K562 (cell line): Measurements from ENCODE around the gene NDUFA3. TPM values are rescaled to one million over a fixed set of nuclear protein-coding genes. Genes with fewer than 3 reads are reported as not detected.

Experiments
- ARHGAP35 ChIP-seq: fragments of 450-650 bp; IDR thresholded peaks from 2 replicates; pipeline ENCODE4 v1.6.1; 2018; ENCODE audit not compliant: partially characterized antibody
- BRD4 ChIP-seq: fragments of 200-600 bp; sonication (generic); IDR thresholded peaks from 2 replicates; pipeline ENCODE4 v1.6.1; 2017; ENCODE audit warnings: inconsistent platforms
- BRD9 ChIP-seq: fragments of 450-650 bp; IDR thresholded peaks from 2 replicates; pipeline ENCODE4 v1.6.1; 2018; ENCODE audit warnings: low read depth; ENCODE audit not compliant: partially characterized antibody
- CXXC5 ChIP-seq: fragments of 250-450 bp; sonication (Bioruptor Pico); IDR thresholded peaks from 2 replicates; pipeline ENCODE4 v1.8.0; 2022; ENCODE audit warnings: inconsistent platforms, mild to moderate bottlenecking, moderate library complexity
- ELF4 ChIP-seq: fragments of 450-650 bp; formaldehyde crosslinking; IDR thresholded peaks from 2 replicates; pipeline ENCODE4 v1.4.0; 2022; ENCODE audit warnings: missing genetic modification characterization
- GABPA ChIP-seq: fragments of 200-800 bp; sonication (Bioruptor generic); conservative IDR thresholded peaks from 2 replicates; pipeline ENCODE4 v1.6.1; 2016; ENCODE audit warnings: low read depth, missing genetic modification characterization, missing compliant biosample characterization
- HLTF ChIP-seq: fragments of 450-650 bp; IDR thresholded peaks from 2 replicates; pipeline ENCODE4 v1.6.1; 2016
- IFI16 ChIP-seq: fragments of 250-450 bp; sonication (Bioruptor Pico); IDR thresholded peaks from 2 replicates; pipeline ENCODE4 v2.1.2; 2022; ENCODE audit warnings: mild to moderate bottlenecking, inconsistent platforms
- IRF2 ChIP-seq: sonication (generic); formaldehyde crosslinking; IDR thresholded peaks from 2 replicates; pipeline ENCODE4 v1.8.1; 2022; ENCODE audit warnings: mild to moderate bottlenecking, missing genetic modification reagents
- KLF16 ChIP-seq: IDR thresholded peaks from 2 replicates; pipeline ENCODE4 v1.6.1; 2016; ENCODE audit warnings: antibody characterized with exemption
- MAFG ChIP-seq: fragments of 450-650 bp; conservative IDR thresholded peaks from 2 replicates; pipeline ENCODE4 v1.6.1; 2016; ENCODE audit warnings: missing genetic modification characterization, missing compliant biosample characterization
- MAZ ChIP-seq, 2 experiments: fragments of 450-650 bp in 1 of 2; sonication (generic) in 1 of 2; formaldehyde crosslinking; IDR thresholded peaks in 1 of 2; conservative IDR thresholded peaks in 1 of 2; 2 replicates each; pipeline versions ENCODE4 v1.4.0 to v1.5.0; 2020; ENCODE audit warnings: mild to moderate bottlenecking in 1 of 2, missing genetic modification reagents in 1 of 2
- MYC ChIP-seq, 2 experiments: fragments of 250-450 bp in 1 of 2; sonication (Bioruptor Pico) in 1 of 2; IDR thresholded peaks; 2 replicates each; pipeline versions ENCODE4 v1.5.1 to v1.6.1; 2012 to 2021; ENCODE audit warnings: low read depth in 2 of 2, borderline replicate concordance in 1 of 2, improper control_type of control experiment in 1 of 2, low read length in 1 of 2, mild to moderate bottlenecking in 1 of 2, moderate library complexity in 1 of 2
- NFE2 ChIP-seq: IDR thresholded peaks from 2 replicates; pipeline ENCODE4 v1.6.1; 2014; ENCODE audit warnings: antibody characterized with exemption, low read depth
- NFRKB ChIP-seq: fragments of 450-650 bp; IDR thresholded peaks from 2 replicates; pipeline ENCODE4 v1.6.1; 2016; ENCODE audit warnings: low read depth
- NR3C1 ChIP-seq: sonication (generic); formaldehyde crosslinking; IDR thresholded peaks from 2 replicates; pipeline ENCODE4 v1.8.1; 2022; ENCODE audit warnings: missing genetic modification reagents
- NRF1 ChIP-seq, 2 experiments: fragments of 450-650 bp; IDR thresholded peaks in 1 of 2; conservative IDR thresholded peaks in 1 of 2; 2 replicates each; pipeline ENCODE4 v1.6.1; 2014; ENCODE audit warnings: mild to moderate bottlenecking in 2 of 2
- SMARCB1 ChIP-seq: IDR thresholded peaks from 2 replicates; pipeline ENCODE4 v1.6.1; 2011; ENCODE audit warnings: improper control_type of control experiment, low read depth; ENCODE audit not compliant: insufficient read length
- SRSF1 ChIP-seq: fragments of 200-400 bp; formaldehyde crosslinking; IDR thresholded peaks from 2 replicates; pipeline ENCODE4 v1.6.1; 2017; ENCODE audit warnings: mild to moderate bottlenecking, low read depth, low read length, moderate library complexity
- STAT5A ChIP-seq: IDR thresholded peaks from 2 replicates; pipeline ENCODE4 v1.6.1; 2012; ENCODE audit warnings: low read length, inconsistent platforms, borderline replicate concordance
- STAT5B ChIP-seq: fragments of 250-450 bp; sonication (Bioruptor Pico); IDR thresholded peaks from 2 replicates; pipeline ENCODE4 v1.8.0; 2021; ENCODE audit warnings: mild to moderate bottlenecking, inconsistent platforms
- TAF9B ChIP-seq: fragments of 450-650 bp; IDR thresholded peaks from 2 replicates; pipeline ENCODE4 v1.6.1; 2018; ENCODE audit warnings: mild to moderate bottlenecking; ENCODE audit not compliant: partially characterized antibody
- THRAP3 ChIP-seq: fragments of 450-650 bp; IDR thresholded peaks from 2 replicates; pipeline ENCODE4 v1.6.1; 2016; ENCODE audit warnings: mild to moderate bottlenecking, inconsistent platforms, borderline replicate concordance
- ZNF175 ChIP-seq: fragments of 200-800 bp; sonication (Bioruptor generic); IDR thresholded peaks from 2 replicates; pipeline ENCODE4 v1.6.1; 2016; ENCODE audit warnings: low read depth, mild to moderate bottlenecking, missing genetic modification characterization, missing compliant biosample characterization
- ZNF644 ChIP-seq: fragments of 200-800 bp; sonication (Bioruptor generic); IDR thresholded peaks from 2 replicates; pipeline ENCODE4 v1.6.1; 2016; ENCODE audit warnings: low read depth, missing genetic modification characterization, missing compliant biosample characterization
- ZNF699 ChIP-seq: fragments of 250-450 bp; sonication (Bioruptor Pico); IDR thresholded peaks from 2 replicates; pipeline ENCODE4 v1.8.0; 2021; ENCODE audit warnings: mild to moderate bottlenecking, moderate library complexity; ENCODE audit not compliant: insufficient replicate concordance
- ZNF785 ChIP-seq: fragments of 250-450 bp; sonication (Bioruptor Pico); IDR thresholded peaks from 2 replicates; pipeline ENCODE4 v1.4.0; 2020; ENCODE audit warnings: mild to moderate bottlenecking
- polyA plus RNA-seq, 8 experiments: library from polyadenylated mRNA; depleted of rRNA in 4 of 8; stranded (reverse) in 5 of 8; unstranded in 3 of 8; fragments of >200 nt; fragmentation: Nextera tagmentation in 2 of 8; fragmentation: Illumina TruSeq in 1 of 8; extraction: Ambion mirVana in 2 of 8; extraction: Trizol in 1 of 8; gene quantifications; 2 replicates each; pipeline versions ENCODE4 v1.2.1 to v1.2.3, GENCODE V29; 2011 to 2014; ENCODE audit warnings: inconsistent platforms in 1 of 8, missing spikeins in 1 of 8
- total RNA-seq, 7 experiments: library from RNA; depleted of rRNA in 6 of 7; stranded (reverse); fragments of >200 nt in 6 of 7; fragmentation: Illumina TruSeq in 2 of 7; extraction: Trizol in 2 of 7; gene quantifications; 2 replicates each; pipeline versions ENCODE4 v1.2.1 to v1.2.3, GENCODE V29; 2011 to 2021; ENCODE audit warnings: low replicate concordance in 1 of 7
- TF ChIP-seq, protein P1 (sequence below): fragments of 250-450 bp; sonication (Bioruptor Pico); IDR thresholded peaks from 2 replicates; pipeline ENCODE4 v1.4.0; 2020; ENCODE audit warnings: mild to moderate bottlenecking
- TF ChIP-seq, protein P2 (sequence below): fragments of 250-450 bp; sonication (Bioruptor Pico); IDR thresholded peaks from 2 replicates; pipeline ENCODE4 v1.8.0; 2021; ENCODE audit warnings: moderate library complexity, mild to moderate bottlenecking, inconsistent platforms

Gene NDUFA3
- total and polyA plus RNA-seq, 9 of the 15 experiments (the other 6 are each of a cell fraction or from before 2014, with no cell fraction given): 39.2 to 279 (median 138) TPM

DNA sequence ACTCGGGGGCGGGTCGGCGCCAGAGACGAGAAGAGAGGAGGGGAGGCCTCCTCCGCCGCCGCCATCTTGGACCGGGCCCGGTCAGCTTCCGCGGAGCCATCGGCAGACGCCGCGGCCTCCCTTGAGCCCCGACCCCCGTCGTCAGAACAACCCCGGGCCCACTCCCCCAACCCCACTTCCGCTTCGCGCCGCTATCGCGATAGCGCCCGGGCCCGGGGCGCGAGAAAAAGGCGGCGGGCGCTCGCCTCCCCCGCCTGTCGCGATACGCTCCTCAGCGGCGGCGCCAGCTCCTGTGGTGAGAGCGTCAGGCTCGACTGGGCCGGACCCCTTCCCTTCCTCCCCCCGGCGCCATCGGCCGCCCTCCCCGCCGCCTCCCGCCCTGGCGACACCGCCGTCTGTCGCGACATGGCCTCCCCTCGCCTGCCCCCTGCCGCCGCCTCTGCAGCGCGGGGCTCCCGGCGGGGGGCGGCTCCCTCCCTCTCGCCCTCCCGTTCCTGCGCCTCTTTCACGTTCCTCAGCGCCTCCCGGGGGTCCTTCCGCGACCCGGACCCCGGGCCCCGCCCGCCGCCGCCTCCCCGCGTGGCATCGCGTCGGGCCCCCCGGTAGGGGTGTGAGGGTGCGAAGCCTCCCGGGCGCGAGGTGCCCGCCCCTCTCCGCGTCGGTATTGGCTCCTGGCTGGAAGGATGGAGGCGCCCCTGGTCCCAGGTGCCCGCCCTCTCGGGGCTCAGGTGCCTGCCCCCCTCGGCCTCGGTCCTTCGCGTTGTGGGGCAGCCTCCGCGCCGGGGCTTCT is 35.2 kb downstream of the NDUFA3 start, which contains the start of gene CNOT3 (continued):
- TF ChIP-seq HLTF: 0 out of 2 replicates have a peak, but pooled peaks have one; percentile 29
- TF ChIP-seq ZNF644 (tag): no peak
- TF ChIP-seq, protein P1, sequence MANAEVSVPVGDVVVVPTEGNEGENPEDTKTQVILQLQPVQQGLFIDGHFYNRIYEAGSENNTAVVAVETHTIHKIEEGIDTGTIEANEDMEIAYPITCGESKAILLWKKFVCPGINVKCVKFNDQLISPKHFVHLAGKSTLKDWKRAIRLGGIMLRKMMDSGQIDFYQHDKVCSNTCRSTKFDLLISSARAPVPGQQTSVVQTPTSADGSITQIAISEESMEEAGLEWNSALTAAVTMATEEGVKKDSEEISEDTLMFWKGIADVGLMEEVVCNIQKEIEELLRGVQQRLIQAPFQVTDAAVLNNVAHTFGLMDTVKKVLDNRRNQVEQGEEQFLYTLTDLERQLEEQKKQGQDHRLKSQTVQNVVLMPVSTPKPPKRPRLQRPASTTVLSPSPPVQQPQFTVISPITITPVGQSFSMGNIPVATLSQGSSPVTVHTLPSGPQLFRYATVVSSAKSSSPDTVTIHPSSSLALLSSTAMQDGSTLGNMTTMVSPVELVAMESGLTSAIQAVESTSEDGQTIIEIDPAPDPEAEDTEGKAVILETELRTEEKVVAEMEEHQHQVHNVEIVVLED (CRISPR knock-in tag): no peak
- TF ChIP-seq ELF4 (CRISPR knock-in tag): no peak
- no peak for TF ChIP-seq NFE2
- no peak for TF ChIP-seq KLF16
- no peak for TF ChIP-seq THRAP3
- no peak for TF ChIP-seq NRF1 (conservative IDR thresholded peaks at IDR 0.05 in 1 of 2, IDR thresholded peaks at IDR 0.05 in 1 of 2)
- TF ChIP-seq NR3C1 (CRISPR knock-in tag): 0 out of 2 replicates have a peak, but pooled peaks have one; percentile 41
- TF ChIP-seq GABPA (tag): peak; percentile 11; the same call in 1 of the 2 replicates
- peak; percentile 45; the same call in 1 of the 2 replicates for TF ChIP-seq MYC (IDR thresholded peaks at IDR 0.05; ENCODE audit: low read depth, low read length)
- TF ChIP-seq MYC (CRISPR knock-in tag; IDR thresholded peaks at IDR 0.05; ENCODE audit: borderline replicate concordance, low read depth): no peak
- no peak for TF ChIP-seq ZNF785 (CRISPR knock-in tag)
- TF ChIP-seq SRSF1: no peak
- no peak for TF ChIP-seq IRF2 (CRISPR knock-in tag)
- TF ChIP-seq BRD4: peak; percentile 95
- peak in 1 of 2 experiments; percentile 13; a peak in 3 of 4 replicates for TF ChIP-seq MAZ (CRISPR knock-in tag; conservative IDR thresholded peaks at IDR 0.05 in 1 of 2, IDR thresholded peaks at IDR 0.05 in 1 of 2)
- TF ChIP-seq BRD9: no peak
- TF ChIP-seq IFI16: no peak
- TF ChIP-seq ARHGAP35: no peak
- no peak for TF ChIP-seq STAT5A
- TF ChIP-seq NFRKB: peak; percentile 99
- no peak for TF ChIP-seq SMARCB1
- no peak for TF ChIP-seq ZNF175
- TF ChIP-seq MAFG (tag): 0 out of 2 replicates have a peak, but pooled peaks have one; percentile 57
- TF ChIP-seq STAT5B (CRISPR knock-in tag): no peak
- TF ChIP-seq, protein P2, sequence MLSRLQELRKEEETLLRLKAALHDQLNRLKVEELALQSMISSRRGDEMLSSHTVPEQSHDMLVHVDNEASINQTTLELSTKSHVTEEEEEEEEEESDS: no peak
- TF ChIP-seq CXXC5 (CRISPR knock-in tag): peak; percentile 37; the same call in 1 of the 2 replicates
- no peak for TF ChIP-seq ZNF699 (CRISPR knock-in tag)
- no peak for TF ChIP-seq TAF9B
